NCI-H510A (cell line): ENCODE measurements around the gene CHMP1A.

ENCODE experiments used
- DNase-seq: peaks from one replicate; lab custom pipeline; 2025; lab: John Stamatoyannopoulos, UW

The CHMP1A gene

GRCh38 chr16:89602952-89603590, 54.4 kb downstream of the CHMP1A start:
- no peak for DNase-seq

DNA sequence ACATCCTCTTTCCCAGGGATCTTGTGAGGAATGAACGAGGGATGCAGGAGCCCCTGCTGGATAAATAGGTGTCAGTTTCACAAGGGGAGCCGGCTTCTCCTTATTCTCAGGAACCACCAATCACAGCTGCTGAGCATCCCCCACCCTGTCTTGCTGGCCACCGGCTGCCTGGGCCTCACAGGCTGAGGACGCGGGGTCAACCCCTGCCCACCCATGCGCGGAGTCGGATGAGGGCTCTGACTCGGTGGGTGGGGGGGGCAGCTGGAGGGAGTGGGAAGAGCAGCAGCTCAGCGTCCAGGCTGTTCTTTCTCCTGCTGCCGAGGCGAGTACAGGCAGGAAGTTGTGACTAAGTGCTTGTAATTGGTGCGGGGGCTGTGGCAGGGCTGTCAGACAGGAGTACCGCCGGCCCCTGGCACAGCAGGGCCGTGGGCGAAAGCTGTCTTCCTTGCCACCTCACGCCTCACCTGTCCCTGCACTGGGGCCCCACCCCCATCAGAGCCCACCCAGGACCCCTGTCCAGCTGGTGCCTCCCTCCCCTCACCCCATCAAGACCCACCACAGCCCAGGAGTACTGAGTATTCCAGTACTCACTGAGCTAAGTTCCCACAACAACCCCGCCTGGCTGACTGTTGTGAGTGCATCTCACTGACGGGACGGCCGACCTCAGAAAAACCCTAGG, 55.1 kb downstream of the CHMP1A start:
- no peak for DNase-seq

DNA sequence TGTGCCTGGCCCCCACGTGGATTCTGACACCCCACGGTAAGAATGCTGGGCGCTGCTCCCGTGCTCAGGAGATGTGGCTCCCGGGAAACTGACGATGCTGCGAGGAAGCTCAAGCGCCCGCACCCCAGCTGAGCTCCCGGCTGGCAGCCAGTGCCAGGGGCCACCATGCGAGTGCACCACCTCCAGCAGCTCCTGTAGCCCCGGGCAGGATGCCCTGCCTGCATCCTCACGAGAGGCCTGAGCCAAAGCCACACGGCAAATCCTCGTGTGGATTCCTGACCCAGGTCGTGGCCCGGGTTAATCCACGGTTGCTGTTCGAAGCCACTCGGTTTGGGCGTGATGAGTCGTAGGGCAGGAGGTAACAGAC, 55.6 kb downstream of the CHMP1A start:
- no peak for DNase-seq

DNA sequence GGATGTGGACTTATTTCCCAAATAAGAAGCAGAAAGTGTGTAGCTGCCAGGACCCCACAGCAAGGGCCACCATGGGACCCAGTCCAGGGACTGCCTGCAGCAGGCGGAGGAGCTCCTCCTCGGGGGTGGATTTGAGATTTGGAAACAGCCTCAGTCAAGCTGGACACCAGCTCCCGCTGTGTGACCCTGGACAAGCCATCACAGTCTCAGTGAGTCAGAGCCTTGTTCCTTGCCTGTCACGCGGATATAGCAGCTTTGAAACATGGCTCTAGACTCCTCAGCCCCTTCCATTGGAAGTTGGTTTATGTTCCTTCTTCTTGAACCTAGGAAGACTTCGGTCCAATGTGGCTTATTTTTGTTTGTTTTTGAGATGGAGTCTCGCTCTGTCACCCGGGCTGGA, 56.6 kb downstream of the CHMP1A start:
- DNase-seq = no peak

DNA sequence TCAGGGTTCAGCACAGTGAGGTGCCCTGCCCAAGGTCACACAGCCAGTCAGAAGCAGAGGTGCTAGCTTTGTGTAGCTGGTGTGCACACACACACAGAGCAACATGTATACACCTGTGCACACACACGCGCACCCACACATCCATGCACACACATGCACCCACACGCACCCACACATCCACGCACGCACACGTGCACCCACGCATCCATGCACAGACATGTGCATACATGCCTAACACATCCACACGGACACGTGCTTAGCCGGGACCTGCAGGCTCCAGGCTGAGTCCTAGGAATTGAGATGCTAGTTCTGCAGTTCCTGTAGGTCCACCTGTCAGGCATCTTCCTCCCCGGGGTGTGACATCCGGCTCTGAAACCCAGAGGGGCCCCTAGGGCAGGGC, 57.1 kb downstream of the CHMP1A start:
- no peak for DNase-seq

DNA sequence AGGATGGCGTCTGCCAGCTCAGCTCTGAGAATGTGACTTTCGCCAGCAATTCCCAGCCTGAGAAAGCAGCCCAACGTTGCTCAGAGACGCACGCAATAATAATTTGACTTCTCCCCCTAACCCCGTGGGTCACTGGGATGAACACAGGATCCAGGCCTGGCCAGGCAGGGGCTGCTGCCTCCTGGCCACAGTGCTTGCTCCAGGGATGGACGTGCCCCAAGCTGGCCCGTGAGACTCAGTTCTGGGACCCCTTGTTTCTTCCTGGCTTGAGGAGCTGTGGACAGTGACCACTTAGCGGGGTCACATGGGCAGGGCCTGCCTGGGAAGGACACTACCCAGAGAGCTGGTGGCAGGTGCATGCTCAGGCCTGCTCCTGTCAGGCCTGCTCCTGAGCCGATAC, 57.6 kb downstream of the CHMP1A start:
- no peak for DNase-seq

GRCh38 chr16:89599451-89599858, 58.1 kb downstream of the CHMP1A start:
- DNase-seq = no peak

GRCh38 chr16:89598199-89598598, 59.3 kb downstream of the CHMP1A start:
- no peak for DNase-seq

DNA sequence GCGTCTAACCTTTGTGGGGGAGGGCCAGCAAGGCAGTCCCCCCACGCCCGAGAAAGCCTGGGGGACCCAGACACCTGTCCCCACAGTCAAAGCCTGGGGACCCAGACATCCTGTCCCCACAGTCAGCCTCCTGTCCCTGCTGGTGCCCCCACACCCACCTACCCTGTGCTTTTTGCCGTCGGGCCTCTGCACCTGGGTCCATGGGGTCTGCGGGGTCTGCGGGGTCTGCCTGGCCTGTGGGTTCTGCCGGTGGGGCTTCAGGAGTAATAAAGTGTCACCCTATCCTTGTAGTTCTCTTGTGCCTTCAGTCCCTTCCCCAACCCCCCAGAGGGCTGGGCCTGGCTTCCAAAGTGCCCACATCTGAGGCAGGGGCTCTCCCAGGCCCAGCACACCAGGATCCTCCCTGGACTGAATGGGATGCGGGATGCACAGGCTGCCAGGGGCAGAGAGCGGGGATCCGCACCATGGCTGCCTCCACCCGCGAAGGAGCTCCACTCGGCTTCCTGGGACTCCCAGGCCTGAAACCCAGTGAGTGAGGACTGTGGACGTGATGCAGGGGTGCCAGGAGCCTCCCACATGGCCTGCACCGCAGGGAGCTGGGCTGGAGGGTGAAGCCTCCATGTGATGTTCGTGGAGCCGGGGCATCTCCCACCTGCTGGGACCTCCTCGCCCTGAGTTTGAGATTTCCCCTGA, 60.4 kb downstream of the CHMP1A start:
- DNase-seq = no peak

GRCh38 chr16:89596061-89596689, 61.3 kb downstream of the CHMP1A start:
- DNase-seq = no peak

DNA sequence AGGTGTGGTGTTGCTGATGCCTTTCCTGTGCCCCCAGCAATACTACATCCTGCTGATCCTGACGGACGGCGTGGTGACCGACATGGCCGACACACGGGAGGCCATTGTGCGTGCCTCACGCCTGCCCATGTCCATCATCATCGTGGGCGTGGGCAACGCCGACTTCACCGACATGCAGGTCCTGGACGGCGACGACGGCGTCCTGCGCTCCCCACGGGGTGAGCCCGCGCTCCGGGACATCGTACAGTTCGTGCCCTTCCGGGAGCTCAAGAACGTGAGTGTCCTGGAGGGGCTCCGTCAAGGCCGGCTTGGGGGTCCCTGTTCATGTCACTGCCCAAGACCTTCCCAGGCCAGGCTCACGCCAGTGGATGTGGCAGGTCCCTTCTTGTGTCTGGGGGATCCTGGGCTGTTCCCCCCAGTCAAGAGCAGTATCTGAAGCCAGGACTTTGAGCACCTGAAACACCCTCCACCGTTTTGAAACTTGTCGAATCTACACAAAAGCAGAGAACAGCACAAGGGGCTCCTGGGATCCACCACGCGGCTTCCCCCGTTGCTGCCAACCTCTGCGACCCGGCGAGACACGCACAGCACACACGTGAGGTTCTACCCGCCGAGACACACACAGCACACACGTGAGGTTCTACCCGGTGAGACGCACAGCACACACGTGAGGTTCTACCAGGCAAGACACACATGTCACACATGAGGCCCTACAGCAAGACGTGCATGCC, 62.0 kb downstream of the CHMP1A start:
- no peak for DNase-seq
